Measurements from ENCODE around the gene ATP2B3. TPM values are rescaled to one million over a fixed set of nuclear protein-coding genes. Genes with fewer than 3 reads are reported as not detected.

The ATP2B3 gene
- total and polyA plus RNA-seq, 10 of the 15 experiments (the other 5 are each of a cell fraction or from before 2014, with no cell fraction given) = 0.01 TPM; not detected in 9

DNA sequence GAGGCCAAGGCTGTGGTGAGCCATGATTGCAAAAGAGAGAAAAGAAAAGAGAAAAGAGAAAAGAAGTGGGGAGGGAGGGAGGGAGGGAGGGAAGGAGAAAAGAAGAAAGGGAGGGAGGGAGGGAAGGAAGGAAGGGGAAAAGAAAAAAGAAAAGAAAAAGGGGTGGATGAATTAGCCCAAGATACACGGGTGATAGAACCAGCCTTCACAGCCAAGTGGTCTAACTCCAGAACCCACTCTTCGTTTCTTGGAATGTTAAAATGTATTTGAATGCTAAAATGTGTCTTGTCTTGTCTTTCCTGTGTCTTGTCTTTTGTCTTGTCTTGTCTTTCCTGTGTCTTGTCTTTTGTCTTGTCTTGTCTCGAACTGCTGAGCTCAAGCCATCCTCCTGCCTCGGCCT is 68.4 kb downstream of the ATP2B3 start:
- Histone ChIP-seq H3K36me3 (ENCODE audit: control insufficient read depth in 2 of 2, insufficient read depth in 2 of 2, low read length in 1 of 2) (peaks cover 0 to 5% of the 10 kb centered on the region in 2 experiments; a peak in 2 of 4 replicates), H4K20me1 (ENCODE audit: control insufficient read depth, insufficient read depth) (no peaks in the 10 kb centered on the region), H3K9me3 (replicated peaks; ENCODE audit: control insufficient read depth, insufficient read depth, low read length) (no peaks in the 10 kb centered on the region), H3K4me3 (no peak overlapping the region), H3K27ac (ENCODE audit: control insufficient read depth, insufficient read depth) (no peak overlapping the region), H2AFZ (ENCODE audit: control insufficient read depth, low read depth, low read length) (no peak overlapping the region), H3K4me2 (ENCODE audit: control insufficient read depth, insufficient read depth) (no peak overlapping the region), H3K4me1 (ENCODE audit: control insufficient read depth, insufficient read depth, low read length) (no peaks in the 10 kb centered on the region), H3K9ac (ENCODE audit: control insufficient read depth, insufficient read depth, low read length) (no peak overlapping the region), H3K27me3 (replicated peaks in 1 of 2; ENCODE audit: control insufficient read depth in 2 of 2, insufficient read depth in 2 of 2, low read length in 1 of 2) (no peaks in the 10 kb centered on the region), H3K79me2 (ENCODE audit: control insufficient read depth, insufficient read depth, low read length) (no peaks in the 10 kb centered on the region)
- DNase-seq (ENCODE audit: low read depth, low spot score) = no peak
- TF ChIP-seq ZNF217 (IDR thresholded peaks at IDR 0.05) (no peak), NBN (IDR thresholded peaks at IDR 0.05) (no peak), RAD21 (IDR thresholded peaks at IDR 0.05; ENCODE audit: insufficient read depth, low read depth, low read length) (no peak), EP300 (IDR thresholded peaks at IDR 0.05; ENCODE audit: borderline replicate concordance in 1 of 2, control insufficient read depth in 1 of 2, low read depth in 2 of 2, low read length in 2 of 2) (no peak), EED (IDR thresholded peaks at IDR 0.05; ENCODE audit: low read depth) (no peak)
- TF ChIP-seq, protein P1, sequence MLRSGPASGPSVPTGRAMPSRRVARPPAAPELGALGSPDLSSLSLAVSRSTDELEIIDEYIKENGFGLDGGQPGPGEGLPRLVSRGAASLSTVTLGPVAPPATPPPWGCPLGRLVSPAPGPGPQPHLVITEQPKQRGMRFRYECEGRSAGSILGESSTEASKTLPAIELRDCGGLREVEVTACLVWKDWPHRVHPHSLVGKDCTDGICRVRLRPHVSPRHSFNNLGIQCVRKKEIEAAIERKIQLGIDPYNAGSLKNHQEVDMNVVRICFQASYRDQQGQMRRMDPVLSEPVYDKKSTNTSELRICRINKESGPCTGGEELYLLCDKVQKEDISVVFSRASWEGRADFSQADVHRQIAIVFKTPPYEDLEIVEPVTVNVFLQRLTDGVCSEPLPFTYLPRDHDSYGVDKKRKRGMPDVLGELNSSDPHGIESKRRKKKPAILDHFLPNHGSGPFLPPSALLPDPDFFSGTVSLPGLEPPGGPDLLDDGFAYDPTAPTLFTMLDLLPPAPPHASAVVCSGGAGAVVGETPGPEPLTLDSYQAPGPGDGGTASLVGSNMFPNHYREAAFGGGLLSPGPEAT (IDR thresholded peaks at IDR 0.05; ENCODE audit: low read depth) = no peak
- ChIA-PET POLR2A (no interaction called here), CTCF (no interaction called here), SMC1A (ENCODE audit: uncharacterized antibody, unreplicated experiment) (interaction anchor here (0.8 kb wide), 1 partner anchor 12 kb away, joined by 3 read pairs; no protein-coding TSS in a partner anchor), RAD21 (ENCODE audit: unreplicated experiment) (no interaction called here)
- in situ Hi-C loops (cut with MboI) (loop anchor here (10.0 kb wide), 1 partner anchor 61 kb away; no protein-coding TSS in a partner anchor), intact Hi-C loops (cut with micrococcal nuclease; ENCODE audit: unreplicated experiment) (no loop called here)
- no TSS peak for BruUV-seq (replicated peaks)
- no peak for ATAC-seq
- no peak for FAIRE-seq
- WGBS (ENCODE audit: insufficient coverage, insufficient replicate concordance, low lambda C conversion rate, missing lambda C conversion rate) = 33% methylated on average over 4 of the region's 4 CpGs

DNA sequence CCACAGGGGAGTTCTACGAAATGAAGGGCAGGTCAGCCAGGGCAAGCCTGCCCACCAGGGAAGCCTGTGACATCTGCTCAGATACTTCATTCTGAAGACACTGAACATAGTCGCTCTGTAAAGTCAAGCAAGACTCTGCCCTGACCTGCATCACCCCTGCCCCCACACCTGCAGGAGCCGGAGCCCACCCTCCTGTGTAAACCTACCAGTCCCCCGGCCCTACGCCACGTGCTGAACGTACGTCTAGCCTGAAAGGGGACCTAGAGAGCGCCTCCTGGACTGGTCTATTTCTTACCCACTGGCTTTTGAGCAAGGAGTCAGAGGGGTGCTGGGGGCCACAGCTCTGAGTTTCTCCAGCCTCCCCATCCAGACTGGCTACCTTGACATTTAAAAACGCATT is 69.9 kb downstream of the ATP2B3 start:
- Histone ChIP-seq H3K9ac (ENCODE audit: control insufficient read depth, insufficient read depth, low read length) (no peak overlapping the region), H3K9me3 (replicated peaks; ENCODE audit: control insufficient read depth, insufficient read depth, low read length) (no peaks in the 10 kb centered on the region), H3K27ac (ENCODE audit: control insufficient read depth, insufficient read depth) (no peak overlapping the region), H3K27me3 (replicated peaks in 1 of 2; ENCODE audit: control insufficient read depth in 2 of 2, insufficient read depth in 2 of 2, low read length in 1 of 2) (no peaks in the 10 kb centered on the region), H3K4me3 (no peak overlapping the region), H3K36me3 (ENCODE audit: control insufficient read depth in 2 of 2, insufficient read depth in 2 of 2, low read length in 1 of 2) (peaks cover 0 to 5% of the 10 kb centered on the region in 2 experiments; a peak in 2 of 4 replicates), H3K79me2 (ENCODE audit: control insufficient read depth, insufficient read depth, low read length) (no peaks in the 10 kb centered on the region), H4K20me1 (ENCODE audit: control insufficient read depth, insufficient read depth) (no peaks in the 10 kb centered on the region), H2AFZ (ENCODE audit: control insufficient read depth, low read depth, low read length) (no peak overlapping the region), H3K4me1 (ENCODE audit: control insufficient read depth, insufficient read depth, low read length) (no peaks in the 10 kb centered on the region), H3K4me2 (ENCODE audit: control insufficient read depth, insufficient read depth) (no peak overlapping the region)
- ChIA-PET CTCF (no interaction called here), SMC1A (ENCODE audit: uncharacterized antibody, unreplicated experiment) (no interaction called here), RAD21 (ENCODE audit: unreplicated experiment) (no interaction called here), POLR2A (no interaction called here)
- FAIRE-seq (no peak), ATAC-seq (no peak), DNase-seq (ENCODE audit: low read depth, low spot score) (no peak)
- BruUV-seq (replicated peaks) = no TSS peak
- intact Hi-C loops (cut with micrococcal nuclease; ENCODE audit: unreplicated experiment) = no loop called here
- 77% methylated on average over 10 of the region's 10 CpGs for WGBS (ENCODE audit: insufficient coverage, insufficient replicate concordance, low lambda C conversion rate, missing lambda C conversion rate)
- in situ Hi-C loops (cut with MboI) = loop anchor here (10.0 kb wide), 1 partner anchor 63 kb away; no protein-coding TSS in a partner anchor
- no peak for TF ChIP-seq ZSCAN29 (IDR thresholded peaks at IDR 0.05)
- TF ChIP-seq WRNIP1 (IDR thresholded peaks at IDR 0.05; ENCODE audit: borderline replicate concordance, low read depth, low read length) = no peak
- no peak for TF ChIP-seq HDGF (IDR thresholded peaks at IDR 0.05)
- no peak for TF ChIP-seq POLR2AphosphoS5 (IDR thresholded peaks at IDR 0.05; ENCODE audit: low read length)
- TF ChIP-seq ZNF274 (IDR thresholded peaks at IDR 0.05; ENCODE audit: insufficient read depth, insufficient read length) = no peak
- TF ChIP-seq NFIC (IDR thresholded peaks at IDR 0.05; ENCODE audit: low read depth, low read length) = no peak
- TF ChIP-seq STAT1 (conservative IDR thresholded peaks at IDR 0.05) = no peak
- no peak for TF ChIP-seq MEF2A (IDR thresholded peaks at IDR 0.05; ENCODE audit: insufficient read depth, low read depth, low read length)
- TF ChIP-seq, protein P2, sequence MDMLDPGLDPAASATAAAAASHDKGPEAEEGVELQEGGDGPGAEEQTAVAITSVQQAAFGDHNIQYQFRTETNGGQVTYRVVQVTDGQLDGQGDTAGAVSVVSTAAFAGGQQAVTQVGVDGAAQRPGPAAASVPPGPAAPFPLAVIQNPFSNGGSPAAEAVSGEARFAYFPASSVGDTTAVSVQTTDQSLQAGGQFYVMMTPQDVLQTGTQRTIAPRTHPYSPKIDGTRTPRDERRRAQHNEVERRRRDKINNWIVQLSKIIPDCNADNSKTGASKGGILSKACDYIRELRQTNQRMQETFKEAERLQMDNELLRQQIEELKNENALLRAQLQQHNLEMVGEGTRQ (IDR thresholded peaks at IDR 0.05; ENCODE audit: borderline replicate concordance, low read depth, low read length) = no peak
- TF ChIP-seq MYC (IDR thresholded peaks at IDR 0.05; ENCODE audit: insufficient read depth, insufficient read length, insufficient replicate concordance, low read length, severe bottlenecking) = no peak

Data from GM12878 (cell line).